Measurements from ENCODE around the gene EFHB.

EFHB gene

DNA sequence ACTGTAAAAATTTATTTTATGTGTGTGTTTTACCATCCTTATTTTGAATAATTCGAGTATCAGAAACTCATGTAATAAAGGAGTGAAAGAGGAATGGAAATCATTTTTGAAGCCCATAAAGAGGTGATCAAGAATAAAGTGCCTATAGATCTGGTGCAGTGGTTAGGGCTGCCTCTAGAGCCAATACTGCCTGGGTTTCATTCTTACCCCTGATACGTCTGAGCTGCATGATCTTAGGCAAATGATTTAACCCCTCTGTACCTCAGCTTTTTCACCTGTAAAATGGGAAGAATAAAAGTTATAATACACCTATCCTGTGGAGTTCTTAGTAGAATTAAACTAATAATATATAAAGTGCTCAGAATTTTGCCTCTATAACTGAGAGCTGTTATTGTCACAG is 30.4 kb downstream of the EFHB start:
- TF ChIP-seq POLR2AphosphoS5 (IDR thresholded peaks at IDR 0.05; ENCODE audit: low read depth, low read length) (no peak), FOXP2 (optimal IDR thresholded peaks at IDR 0.05; ENCODE audit: borderline replicate concordance, extremely low read depth, extremely low read length, insufficient read depth) (no peak), TAF1 (IDR thresholded peaks at IDR 0.05; ENCODE audit: borderline replicate concordance, insufficient read depth, low read length) (no peak), SIN3A (IDR thresholded peaks at IDR 0.05; ENCODE audit: borderline replicate concordance, insufficient read depth, low read length) (no peak)
- TF ChIP-seq, protein P1, sequence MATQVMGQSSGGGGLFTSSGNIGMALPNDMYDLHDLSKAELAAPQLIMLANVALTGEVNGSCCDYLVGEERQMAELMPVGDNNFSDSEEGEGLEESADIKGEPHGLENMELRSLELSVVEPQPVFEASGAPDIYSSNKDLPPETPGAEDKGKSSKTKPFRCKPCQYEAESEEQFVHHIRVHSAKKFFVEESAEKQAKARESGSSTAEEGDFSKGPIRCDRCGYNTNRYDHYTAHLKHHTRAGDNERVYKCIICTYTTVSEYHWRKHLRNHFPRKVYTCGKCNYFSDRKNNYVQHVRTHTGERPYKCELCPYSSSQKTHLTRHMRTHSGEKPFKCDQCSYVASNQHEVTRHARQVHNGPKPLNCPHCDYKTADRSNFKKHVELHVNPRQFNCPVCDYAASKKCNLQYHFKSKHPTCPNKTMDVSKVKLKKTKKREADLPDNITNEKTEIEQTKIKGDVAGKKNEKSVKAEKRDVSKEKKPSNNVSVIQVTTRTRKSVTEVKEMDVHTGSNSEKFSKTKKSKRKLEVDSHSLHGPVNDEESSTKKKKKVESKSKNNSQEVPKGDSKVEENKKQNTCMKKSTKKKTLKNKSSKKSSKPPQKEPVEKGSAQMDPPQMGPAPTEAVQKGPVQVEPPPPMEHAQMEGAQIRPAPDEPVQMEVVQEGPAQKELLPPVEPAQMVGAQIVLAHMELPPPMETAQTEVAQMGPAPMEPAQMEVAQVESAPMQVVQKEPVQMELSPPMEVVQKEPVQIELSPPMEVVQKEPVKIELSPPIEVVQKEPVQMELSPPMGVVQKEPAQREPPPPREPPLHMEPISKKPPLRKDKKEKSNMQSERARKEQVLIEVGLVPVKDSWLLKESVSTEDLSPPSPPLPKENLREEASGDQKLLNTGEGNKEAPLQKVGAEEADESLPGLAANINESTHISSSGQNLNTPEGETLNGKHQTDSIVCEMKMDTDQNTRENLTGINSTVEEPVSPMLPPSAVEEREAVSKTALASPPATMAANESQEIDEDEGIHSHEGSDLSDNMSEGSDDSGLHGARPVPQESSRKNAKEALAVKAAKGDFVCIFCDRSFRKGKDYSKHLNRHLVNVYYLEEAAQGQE (IDR thresholded peaks at IDR 0.05; ENCODE audit: insufficient read depth in 1 of 2, low read depth in 2 of 2, low read length in 2 of 2), result no peak

DNA sequence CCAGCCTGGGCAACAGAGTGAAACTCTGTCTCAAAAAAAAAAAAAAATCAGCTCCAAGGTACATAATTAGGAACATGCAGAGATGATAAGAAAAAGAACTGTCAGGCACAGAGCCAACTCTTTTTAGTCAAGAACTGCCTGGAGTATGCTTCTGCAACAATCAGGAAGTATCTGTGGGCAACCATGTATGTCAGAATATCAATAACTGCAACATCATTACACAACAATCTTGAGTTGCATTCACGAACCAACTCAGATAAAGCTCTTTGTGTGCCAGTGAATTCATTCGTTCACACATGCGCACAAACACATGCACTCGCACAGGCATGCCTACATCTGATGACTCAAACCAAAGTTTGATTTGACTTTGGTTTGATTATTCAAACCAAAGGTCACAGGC is 32.1 kb downstream of the EFHB start:
- TF ChIP-seq TAF1 (IDR thresholded peaks at IDR 0.05; ENCODE audit: borderline replicate concordance, insufficient read depth, low read length), result no peak
- TF ChIP-seq FOXP2 (optimal IDR thresholded peaks at IDR 0.05; ENCODE audit: borderline replicate concordance, extremely low read depth, extremely low read length, insufficient read depth), result no peak
- TF ChIP-seq POLR2AphosphoS5 (IDR thresholded peaks at IDR 0.05; ENCODE audit: low read depth, low read length), result no peak
- TF ChIP-seq, protein P1 (IDR thresholded peaks at IDR 0.05; ENCODE audit: insufficient read depth in 1 of 2, low read depth in 2 of 2, low read length in 2 of 2), result no peak
- no peak for TF ChIP-seq SIN3A (IDR thresholded peaks at IDR 0.05; ENCODE audit: borderline replicate concordance, insufficient read depth, low read length)

DNA sequence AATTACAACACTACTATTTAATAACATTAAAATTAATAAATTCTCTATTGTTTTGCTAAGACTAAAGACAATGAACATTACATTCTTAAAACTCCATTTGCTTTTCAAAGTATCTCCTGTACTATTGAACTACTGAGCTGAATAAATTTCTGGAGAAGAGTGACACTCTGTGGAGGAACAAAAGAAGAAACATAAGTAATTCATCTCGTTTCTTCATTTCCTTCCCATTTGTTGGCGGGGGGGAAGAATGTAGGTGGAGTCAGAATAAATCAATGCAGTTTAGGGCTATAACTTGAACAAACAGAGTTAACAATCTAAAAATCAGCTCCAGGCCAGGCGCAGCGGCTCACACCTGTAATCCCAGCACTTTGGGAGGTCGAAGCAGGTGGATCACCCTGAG is 32.7 kb downstream of the EFHB start:
- no peak for TF ChIP-seq TAF1 (IDR thresholded peaks at IDR 0.05; ENCODE audit: borderline replicate concordance, insufficient read depth, low read length)
- TF ChIP-seq FOXP2 (optimal IDR thresholded peaks at IDR 0.05; ENCODE audit: borderline replicate concordance, extremely low read depth, extremely low read length, insufficient read depth), result no peak
- TF ChIP-seq, protein P1 (IDR thresholded peaks at IDR 0.05; ENCODE audit: insufficient read depth in 1 of 2, low read depth in 2 of 2, low read length in 2 of 2), result no peak
- no peak for TF ChIP-seq SIN3A (IDR thresholded peaks at IDR 0.05; ENCODE audit: borderline replicate concordance, insufficient read depth, low read length)
- TF ChIP-seq POLR2AphosphoS5 (IDR thresholded peaks at IDR 0.05; ENCODE audit: low read depth, low read length), result no peak

DNA sequence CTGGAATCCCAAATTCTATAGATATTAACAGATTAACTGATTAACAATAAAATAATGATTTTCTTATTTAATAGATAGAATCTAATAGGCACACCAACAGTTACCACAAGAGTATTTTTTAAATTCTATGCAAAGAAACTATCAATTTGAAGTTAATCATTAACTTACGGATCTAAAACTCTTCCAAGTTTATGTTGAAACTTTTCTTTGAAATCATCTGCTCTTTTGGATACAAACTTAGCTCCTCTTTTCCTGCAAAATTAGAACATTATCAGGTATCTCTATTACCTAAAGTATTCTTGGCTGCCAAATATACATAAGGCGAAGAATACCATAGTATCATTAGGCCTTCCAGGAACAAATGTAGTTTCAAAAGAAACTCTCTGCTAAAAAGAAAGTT is 34.8 kb downstream of the EFHB start:
- TF ChIP-seq SIN3A (IDR thresholded peaks at IDR 0.05; ENCODE audit: borderline replicate concordance, insufficient read depth, low read length), result no peak
- TF ChIP-seq TAF1 (IDR thresholded peaks at IDR 0.05; ENCODE audit: borderline replicate concordance, insufficient read depth, low read length), result no peak
- TF ChIP-seq POLR2AphosphoS5 (IDR thresholded peaks at IDR 0.05; ENCODE audit: low read depth, low read length), result no peak
- TF ChIP-seq FOXP2 (optimal IDR thresholded peaks at IDR 0.05; ENCODE audit: borderline replicate concordance, extremely low read depth, extremely low read length, insufficient read depth), result no peak
- TF ChIP-seq, protein P1 (IDR thresholded peaks at IDR 0.05; ENCODE audit: insufficient read depth in 1 of 2, low read depth in 2 of 2, low read length in 2 of 2), result no peak

DNA sequence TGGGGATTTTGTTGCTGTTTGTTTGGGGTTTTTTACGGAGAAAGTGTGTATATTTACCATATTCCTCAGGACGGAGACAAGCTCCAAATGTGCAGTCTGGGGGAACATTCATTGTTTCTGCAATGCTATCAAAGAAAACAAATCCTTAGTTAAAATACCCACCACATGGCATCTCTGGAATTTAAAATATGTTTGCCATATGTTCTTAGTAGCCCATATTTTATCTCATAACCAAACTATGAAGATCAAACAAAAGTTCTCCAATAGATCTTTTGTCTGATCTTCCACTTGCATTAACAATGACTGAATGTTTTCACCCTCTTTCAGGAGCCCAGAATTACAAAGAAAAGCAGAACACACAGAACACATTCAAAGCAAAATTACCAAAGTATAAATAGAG is 35.3 kb downstream of the EFHB start:
- TF ChIP-seq TAF1 (IDR thresholded peaks at IDR 0.05; ENCODE audit: borderline replicate concordance, insufficient read depth, low read length) (no peak), FOXP2 (optimal IDR thresholded peaks at IDR 0.05; ENCODE audit: borderline replicate concordance, extremely low read depth, extremely low read length, insufficient read depth) (no peak), SIN3A (IDR thresholded peaks at IDR 0.05; ENCODE audit: borderline replicate concordance, insufficient read depth, low read length) (no peak), POLR2AphosphoS5 (IDR thresholded peaks at IDR 0.05; ENCODE audit: low read depth, low read length) (no peak)
- TF ChIP-seq, protein P1 (IDR thresholded peaks at IDR 0.05; ENCODE audit: insufficient read depth in 1 of 2, low read depth in 2 of 2, low read length in 2 of 2), result no peak

Measured in PFSK-1 (cell line).